HG03139 (cell line): Measurements from ENCODE around the gene TAF3.

Source experiments
- ATAC-seq: cut with Tn5 transposase; IDR thresholded peaks from one replicate; pipeline ENCODE4 v1.9.1; 2021; ENCODE audit not compliant: unreplicated experiment

Gene TAF3

DNA sequence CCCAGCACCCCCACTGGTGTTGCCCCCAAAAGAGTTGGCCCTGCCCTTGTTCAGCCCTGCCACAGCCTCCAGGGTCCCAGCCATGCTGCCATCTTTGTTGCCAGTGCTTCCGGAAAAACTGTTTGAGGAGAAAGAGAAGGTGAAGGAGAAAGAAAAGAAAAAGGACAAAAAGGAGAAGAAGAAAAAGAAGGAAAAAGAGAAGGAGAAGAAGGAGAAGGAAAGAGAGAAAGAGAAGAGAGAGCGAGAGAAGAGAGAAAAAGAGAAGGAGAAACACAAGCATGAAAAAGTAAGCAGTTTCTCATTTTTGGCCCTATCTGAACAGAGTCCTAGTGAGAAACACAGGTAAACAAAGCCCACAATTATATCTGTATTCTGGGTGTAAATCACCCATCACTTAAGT lies 147.2 kb downstream of the TAF3 start:
- no peak for ATAC-seq

DNA sequence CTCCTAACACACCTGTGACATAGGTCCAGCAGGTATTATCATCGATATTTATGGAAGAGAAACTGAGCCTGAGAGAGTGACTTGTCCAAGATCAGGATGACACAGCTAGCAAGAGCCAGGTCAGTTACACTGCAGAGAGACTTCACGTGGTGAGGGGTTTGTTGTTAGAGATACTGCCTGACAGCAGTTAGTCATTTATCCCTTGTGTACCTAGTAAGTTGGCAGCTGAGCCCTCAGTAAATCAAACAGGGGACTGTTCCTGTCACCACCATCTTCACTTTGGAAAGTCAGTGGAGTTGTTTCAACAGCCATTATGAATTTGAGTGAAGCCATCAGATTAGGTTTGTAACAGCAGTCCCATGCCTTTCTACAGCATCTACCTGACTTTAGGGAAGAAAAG lies 148.7 kb downstream of the TAF3 start:
- no peak for ATAC-seq

DNA sequence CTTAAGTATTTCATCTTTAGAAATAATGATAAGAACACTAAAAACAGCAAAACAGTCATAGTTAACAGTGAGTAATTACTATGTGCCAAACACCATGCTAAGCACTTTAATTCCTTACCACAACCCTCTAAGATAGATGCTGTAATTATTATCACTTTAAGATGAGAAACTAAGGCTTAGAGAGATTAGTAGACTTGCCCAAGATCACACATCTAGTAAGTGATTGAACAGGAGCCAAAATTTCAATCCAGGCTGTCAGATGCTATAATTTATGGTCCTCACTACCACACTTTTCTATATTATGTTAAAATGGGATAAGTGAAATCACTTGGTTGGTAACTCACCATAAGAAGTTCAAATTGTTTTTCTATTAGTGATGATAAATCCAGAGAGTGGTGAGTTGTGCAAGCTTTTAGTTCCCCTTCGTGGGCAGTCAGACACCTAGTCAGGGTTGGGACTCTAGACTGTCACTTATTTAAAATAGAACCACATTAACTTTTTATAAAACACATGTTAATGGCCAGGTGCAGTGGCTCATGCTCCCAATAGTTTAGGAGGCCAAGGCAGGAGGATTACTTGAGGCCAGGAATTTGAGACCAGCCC lies 150.3 kb downstream of the TAF3 start:
- ATAC-seq = no peak

DNA sequence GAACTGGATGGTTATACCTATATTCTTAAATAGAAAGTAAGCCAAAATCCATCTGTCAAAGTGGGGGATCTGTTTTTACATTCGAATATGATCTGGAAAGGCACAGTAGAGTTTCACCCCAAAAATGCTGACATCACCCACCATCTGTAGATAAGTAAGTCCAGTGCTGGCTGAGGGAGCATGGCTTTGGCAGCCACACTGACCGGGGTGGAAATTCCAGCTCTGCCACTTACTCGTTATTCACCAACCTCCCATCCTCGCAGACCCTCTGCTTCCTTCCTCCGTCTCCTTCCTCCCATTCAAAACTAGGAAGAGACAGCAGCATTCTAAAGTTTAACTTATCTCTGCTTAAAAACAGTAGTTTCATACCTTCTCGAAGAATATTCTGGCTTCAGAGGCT lies 151.3 kb downstream of the TAF3 start:
- ATAC-seq = no peak

DNA sequence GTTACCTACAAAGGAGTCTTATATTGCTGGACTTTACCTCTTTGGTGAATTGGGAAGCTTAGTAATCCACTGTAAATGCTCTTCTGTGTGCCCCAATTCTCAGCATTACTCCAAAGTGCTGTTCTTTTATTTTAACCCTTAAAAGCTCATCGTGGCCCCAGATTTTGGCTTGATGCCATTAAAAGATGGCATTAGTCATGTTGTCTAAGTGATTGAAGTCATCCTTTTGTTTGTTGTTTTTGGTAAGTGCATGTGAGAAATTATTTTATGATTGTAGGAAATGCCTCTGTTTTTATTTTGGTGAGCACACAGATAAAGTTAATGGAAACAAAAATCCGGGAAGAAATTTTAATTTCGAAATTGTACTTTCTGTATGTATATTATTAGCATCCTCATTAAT lies 153.6 kb downstream of the TAF3 start:
- no peak for ATAC-seq

DNA sequence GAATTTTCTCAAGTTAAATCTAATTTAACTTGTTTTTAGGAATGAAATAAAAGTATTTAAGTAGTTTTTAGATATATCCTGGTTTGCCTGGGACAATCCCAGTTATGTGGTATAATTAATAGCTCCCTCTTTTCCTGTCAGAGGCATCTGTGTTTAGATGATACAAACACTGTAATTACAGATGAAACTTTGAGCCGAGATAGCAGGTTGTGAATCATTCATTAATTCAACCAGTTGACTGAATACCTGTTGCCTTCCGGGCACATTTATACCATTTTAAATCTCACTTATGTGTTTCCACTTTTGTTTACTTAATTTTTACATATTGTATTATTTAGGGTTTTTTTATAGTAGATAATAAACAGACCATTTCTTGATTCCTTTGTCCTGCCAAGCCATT lies 154.1 kb downstream of the TAF3 start:
- no peak for ATAC-seq

GRCh38 chr10:7980196-7980595 lies 161.9 kb downstream of the TAF3 start:
- ATAC-seq = no peak

DNA sequence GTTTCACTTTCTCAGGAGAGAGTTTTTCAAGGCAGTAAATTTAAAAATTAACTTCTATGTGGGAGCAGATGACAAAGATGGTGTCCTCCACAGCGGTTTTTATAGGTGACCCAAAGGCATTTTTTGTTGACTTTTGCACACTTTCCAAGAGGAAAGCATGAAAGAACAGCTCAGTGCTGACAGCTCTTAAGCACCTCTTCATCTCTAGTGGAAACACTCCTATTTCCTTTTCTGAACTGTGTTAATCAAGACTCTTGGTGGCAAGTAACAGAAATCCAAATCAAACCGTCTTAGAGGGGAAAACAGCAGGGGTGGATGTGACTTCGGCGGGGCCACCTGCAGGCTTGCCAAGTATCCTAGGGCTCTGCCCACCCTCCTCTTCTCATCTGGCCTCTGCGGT lies 164.4 kb downstream of the TAF3 start:
- no peak for ATAC-seq

- no peak for ATAC-seq
Measured at GRCh38 chr10:7984325-7984724, 166.0 kb downstream of the TAF3 start.

- no peak for ATAC-seq
Measured at GRCh38 chr10:7984896-7985295, 166.6 kb downstream of the TAF3 start.

DNA sequence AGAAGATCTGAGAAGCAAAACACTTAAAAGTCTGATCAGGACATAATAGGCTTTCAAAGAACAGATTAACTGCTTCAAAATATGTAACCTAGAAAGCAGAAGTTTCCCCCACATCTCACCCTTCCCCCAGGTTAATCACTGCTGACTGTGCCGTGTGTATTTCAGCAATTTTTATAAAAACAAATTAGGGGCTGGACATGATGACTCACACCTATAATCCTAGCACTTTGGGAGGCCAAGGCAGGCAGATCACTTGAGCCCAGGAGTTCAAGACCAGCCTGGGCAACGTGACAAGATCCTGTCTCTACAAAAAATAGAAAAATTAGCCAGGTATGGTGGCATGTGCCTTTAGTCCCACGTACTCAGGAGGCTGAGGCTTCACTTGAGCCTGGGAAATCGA lies 168.5 kb downstream of the TAF3 start:
- ATAC-seq = no peak

DNA sequence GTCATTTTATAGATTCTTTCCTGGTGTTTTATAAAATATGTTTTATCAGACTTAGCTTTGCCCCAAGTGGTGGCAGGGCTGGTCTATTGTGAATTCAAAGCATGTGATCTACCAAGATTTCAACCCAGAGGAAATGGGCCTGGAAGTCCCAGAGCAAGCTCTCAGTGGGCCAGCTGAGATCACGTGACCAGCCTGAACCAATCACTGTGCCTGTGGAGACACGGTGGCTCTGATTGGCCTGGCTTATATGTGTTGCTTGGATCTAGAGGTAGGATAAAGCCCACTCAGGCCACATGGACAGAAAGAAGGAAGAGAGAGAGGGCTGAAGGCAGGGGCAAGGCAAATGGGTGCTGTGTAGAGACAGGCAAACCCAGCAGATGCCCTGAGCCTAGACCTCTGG lies 170.7 kb downstream of the TAF3 start:
- no peak for ATAC-seq

GRCh38 chr10:7998831-7999230 lies 180.5 kb downstream of the TAF3 start:
- no peak for ATAC-seq

GRCh38 chr10:8004469-8005000 lies 186.2 kb downstream of the TAF3 start:
- no peak for ATAC-seq

GRCh38 chr10:8006274-8006999 lies 188.1 kb downstream of the TAF3 start:
- ATAC-seq = no peak

DNA sequence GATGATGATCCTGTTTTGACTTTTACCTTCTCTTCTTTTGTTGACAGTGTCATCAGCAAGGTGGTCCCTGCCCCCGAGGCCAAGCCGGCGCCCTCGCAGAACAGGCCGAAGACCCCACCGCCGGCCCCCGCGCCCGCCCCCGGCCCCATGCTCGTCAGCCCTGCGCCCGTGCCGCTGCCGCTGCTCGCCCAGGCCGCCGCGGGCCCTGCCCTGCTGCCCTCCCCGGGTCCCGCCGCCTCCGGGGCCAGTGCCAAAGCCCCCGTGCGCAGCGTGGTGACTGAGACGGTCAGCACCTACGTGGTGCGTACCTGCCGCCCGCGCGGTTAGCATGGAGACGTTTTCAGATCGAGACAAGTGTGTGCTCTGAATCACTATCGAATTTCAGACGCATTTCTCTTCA lies 190.7 kb downstream of the TAF3 start:
- ATAC-seq = no peak

- ATAC-seq = no peak
Measured at GRCh38 chr10:8013006-8013405, 194.7 kb downstream of the TAF3 start.

DNA sequence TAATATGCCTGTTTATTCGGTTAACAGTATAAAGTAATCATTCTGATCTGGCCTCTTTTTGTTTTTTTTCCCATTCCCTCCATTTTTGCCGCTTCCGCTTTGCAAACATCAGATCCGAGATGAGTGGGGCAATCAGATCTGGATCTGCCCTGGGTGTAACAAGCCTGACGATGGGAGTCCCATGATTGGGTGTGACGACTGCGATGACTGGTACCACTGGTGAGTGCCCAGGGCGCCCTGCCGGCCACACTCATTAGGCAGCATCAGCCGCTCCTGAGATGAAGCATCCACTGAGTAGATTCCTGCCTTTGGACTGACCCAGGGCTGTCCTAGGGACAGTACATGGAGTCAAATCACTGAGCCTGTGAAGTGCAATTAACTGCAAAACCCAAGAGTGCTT lies 195.3 kb downstream of the TAF3 start:
- ATAC-seq = no peak

DNA sequence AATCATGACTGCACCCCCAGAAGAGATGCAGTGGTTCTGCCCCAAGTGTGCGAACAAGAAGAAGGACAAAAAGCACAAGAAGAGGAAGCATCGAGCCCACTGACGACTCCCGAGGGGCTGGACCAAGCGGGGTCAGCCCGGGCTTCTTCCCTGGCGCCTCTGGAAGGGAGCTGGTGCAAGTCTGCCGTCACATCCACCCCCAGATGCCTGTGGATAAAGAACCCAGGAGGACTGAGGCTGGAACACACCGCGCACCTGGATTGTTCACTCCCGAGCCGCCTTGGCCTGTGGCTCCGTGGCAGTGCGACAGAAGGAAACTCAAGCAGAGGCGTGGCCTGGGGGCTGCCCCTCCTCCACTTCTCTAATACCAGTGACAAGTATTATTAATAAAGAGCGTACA lies 196.3 kb downstream of the TAF3 start:
- no peak for ATAC-seq

DNA sequence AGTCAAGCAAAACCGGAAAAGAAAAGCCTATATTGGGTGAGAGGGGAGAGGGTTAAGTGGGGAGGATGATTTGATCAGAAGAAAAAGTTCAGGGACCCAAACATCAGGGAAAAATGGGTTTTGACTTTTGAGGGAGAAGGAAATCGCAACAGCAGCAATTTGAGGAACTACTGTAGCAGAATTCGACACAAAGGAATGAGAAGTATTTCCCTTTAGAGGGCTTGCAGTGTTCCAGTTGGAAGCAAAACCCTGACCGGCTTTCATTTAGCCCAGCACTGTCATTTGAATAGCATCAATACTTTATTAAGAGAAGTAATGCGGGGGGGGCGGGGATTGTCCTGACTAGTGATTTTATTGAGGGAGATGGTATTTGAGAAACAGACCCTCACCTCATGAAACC lies 199.0 kb downstream of the TAF3 start:
- no peak for ATAC-seq

DNA sequence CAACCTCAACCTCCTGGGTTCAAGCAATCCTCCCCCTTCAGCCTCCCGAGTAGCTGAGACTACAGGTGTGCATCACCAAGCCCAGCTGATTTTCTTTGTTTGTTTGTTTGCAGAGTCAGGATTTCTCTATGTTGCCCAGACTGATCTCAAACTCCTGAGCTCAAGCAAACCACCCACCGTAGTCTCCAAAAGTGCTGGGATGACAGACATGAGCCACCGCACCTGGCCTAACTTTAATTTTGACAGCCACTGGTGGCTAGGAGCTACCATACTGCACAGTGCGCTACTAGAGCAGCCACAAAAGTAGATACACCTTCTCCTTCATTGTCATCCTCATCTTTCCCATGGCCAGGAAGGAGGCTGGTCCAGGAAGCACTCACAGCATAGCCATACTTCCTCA lies 205.0 kb downstream of the TAF3 start:
- no peak for ATAC-seq

DNA sequence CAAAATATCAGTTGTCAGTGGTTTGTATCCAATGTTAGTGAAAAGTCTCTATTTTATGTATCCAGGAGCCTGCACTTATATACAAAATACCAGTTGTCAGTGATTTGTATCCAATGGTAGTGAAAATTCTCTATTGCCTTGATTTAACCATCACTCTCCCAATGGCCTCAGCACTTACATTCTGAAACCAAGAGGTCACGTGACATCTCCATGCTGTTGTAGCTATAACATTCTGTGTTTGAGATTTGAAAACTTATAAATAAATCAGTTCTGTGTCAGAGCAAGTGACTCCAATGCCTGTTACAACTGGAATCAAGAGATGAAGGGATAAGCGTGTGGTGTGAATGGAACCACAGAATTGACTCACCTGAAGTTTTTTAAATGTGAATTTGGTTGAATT lies 205.5 kb downstream of the TAF3 start:
- ATAC-seq = no peak
